Transverse colon (tissue), 3 donors: ENCODE results near the gene C16orf89.

ENCODE experiments used
- POLR2A ChIP-seq: fragments of 450-650 bp; IDR thresholded peaks from one replicate; pipeline ENCODE4 v1.6.1; 2016; ENCODE audit warnings: antibody characterized with exemption, mild to moderate bottlenecking, moderate library complexity
- TF ChIP-seq, protein P1 (sequence below), 5 experiments: fragments of 200-600 bp in 3 of 5; fragments of 450-650 bp in 2 of 5; sonication (generic) in 3 of 5; IDR thresholded peaks; 1 replicate in 2 of 5; 2 replicates in 3 of 5; pipeline ENCODE4 v1.5.1; 2016 to 2017; ENCODE audit warnings: antibody characterized with exemption in 5 of 5, inconsistent platforms in 3 of 5, mild to moderate bottlenecking in 2 of 5, moderate library complexity in 1 of 5

- no peak for TF ChIP-seq POLR2A
- TF ChIP-seq, protein P1, sequence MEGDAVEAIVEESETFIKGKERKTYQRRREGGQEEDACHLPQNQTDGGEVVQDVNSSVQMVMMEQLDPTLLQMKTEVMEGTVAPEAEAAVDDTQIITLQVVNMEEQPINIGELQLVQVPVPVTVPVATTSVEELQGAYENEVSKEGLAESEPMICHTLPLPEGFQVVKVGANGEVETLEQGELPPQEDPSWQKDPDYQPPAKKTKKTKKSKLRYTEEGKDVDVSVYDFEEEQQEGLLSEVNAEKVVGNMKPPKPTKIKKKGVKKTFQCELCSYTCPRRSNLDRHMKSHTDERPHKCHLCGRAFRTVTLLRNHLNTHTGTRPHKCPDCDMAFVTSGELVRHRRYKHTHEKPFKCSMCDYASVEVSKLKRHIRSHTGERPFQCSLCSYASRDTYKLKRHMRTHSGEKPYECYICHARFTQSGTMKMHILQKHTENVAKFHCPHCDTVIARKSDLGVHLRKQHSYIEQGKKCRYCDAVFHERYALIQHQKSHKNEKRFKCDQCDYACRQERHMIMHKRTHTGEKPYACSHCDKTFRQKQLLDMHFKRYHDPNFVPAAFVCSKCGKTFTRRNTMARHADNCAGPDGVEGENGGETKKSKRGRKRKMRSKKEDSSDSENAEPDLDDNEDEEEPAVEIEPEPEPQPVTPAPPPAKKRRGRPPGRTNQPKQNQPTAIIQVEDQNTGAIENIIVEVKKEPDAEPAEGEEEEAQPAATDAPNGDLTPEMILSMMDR (IDR thresholded peaks at IDR 0.05), result no peak
These were observed 45.2 kb downstream of the C16orf89 start for GRCh38 chr16:5020551-5020950.
